DOHH2 (cell line): ENCODE data around the gene MCFD2.

Source experiments
- CTCF ChIP-seq: fragments of 200-600 bp; sonication (generic); IDR thresholded peaks from one replicate; pipeline ENCODE4 v1.5.1; 2014; ENCODE audit warnings: antibody characterized with exemption, mild to moderate bottlenecking, low read depth, low read length; ENCODE audit not compliant: poor library complexity, severe bottlenecking
- EZH2phosphoT487 ChIP-seq: fragments of 200-600 bp; sonication (generic); IDR thresholded peaks from 2 replicates; pipeline ENCODE4 v1.6.1; 2017; ENCODE audit warnings: borderline replicate concordance, mild to moderate bottlenecking, antibody characterized with exemption, low read length, moderate library complexity, mixed read lengths

- TF ChIP-seq EZH2phosphoT487 (no peak), CTCF (no peak)
Observed at GRCh38 chr2:46863882-46864281, 51.7 kb downstream of the MCFD2 start.
